Hepatocyte (in vitro differentiated cells): ENCODE data around the gene CC2D1A.

Experiments used
- EZH2phosphoT487 ChIP-seq: fragments of 200-600 bp; sonication (generic); IDR thresholded peaks from one replicate; pipeline ENCODE4 v1.6.1; 2018; ENCODE audit warnings: antibody characterized with exemption, mild to moderate bottlenecking, low read depth, moderate library complexity; ENCODE audit not compliant: unreplicated experiment, severe bottlenecking
- TF ChIP-seq, protein P1 (sequence below): fragments of 200-600 bp; sonication (generic); IDR thresholded peaks from 2 replicates; pipeline ENCODE4 v1.5.1; 2016; ENCODE audit warnings: antibody characterized with exemption, mild to moderate bottlenecking; ENCODE audit not compliant: poor library complexity

DNA sequence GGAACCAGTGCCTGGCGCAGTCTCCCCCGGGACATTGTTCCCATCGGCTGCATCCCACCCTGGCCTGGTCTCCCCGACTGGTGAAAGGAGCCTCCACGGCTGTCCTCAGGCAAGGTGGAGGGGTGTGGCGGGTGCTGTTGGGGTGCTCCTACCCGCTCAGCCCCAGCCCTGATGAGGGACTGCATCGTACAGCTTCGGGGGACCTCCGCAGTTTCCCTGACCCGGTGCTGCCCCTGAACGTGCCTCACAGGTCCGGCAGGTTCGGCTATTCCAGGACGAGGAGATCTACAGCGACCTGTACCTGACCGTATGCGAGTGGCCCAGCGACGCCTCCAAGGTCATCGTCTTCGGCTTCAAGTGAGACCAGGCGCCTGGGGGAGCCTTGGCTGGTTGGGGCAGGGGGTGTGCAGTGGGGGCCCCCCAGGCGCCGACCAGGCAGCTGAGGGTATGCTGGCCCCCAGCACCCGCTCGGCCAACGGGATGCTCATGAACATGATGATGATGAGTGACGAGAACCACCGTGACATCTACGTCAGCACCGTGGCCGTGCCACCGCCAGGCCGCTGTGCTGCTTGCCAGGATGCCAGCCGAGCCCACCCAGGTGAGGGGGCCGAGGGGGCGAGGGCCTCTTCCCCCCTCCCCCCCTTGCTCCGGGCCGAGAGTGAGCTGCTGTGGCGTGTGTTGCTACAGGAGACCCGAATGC lies 49.8 kb downstream of the CC2D1A start:
- TF ChIP-seq, protein P1, sequence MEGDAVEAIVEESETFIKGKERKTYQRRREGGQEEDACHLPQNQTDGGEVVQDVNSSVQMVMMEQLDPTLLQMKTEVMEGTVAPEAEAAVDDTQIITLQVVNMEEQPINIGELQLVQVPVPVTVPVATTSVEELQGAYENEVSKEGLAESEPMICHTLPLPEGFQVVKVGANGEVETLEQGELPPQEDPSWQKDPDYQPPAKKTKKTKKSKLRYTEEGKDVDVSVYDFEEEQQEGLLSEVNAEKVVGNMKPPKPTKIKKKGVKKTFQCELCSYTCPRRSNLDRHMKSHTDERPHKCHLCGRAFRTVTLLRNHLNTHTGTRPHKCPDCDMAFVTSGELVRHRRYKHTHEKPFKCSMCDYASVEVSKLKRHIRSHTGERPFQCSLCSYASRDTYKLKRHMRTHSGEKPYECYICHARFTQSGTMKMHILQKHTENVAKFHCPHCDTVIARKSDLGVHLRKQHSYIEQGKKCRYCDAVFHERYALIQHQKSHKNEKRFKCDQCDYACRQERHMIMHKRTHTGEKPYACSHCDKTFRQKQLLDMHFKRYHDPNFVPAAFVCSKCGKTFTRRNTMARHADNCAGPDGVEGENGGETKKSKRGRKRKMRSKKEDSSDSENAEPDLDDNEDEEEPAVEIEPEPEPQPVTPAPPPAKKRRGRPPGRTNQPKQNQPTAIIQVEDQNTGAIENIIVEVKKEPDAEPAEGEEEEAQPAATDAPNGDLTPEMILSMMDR, result no peak
- no peak for TF ChIP-seq EZH2phosphoT487
